Measurements from ENCODE around the gene PPP4R2.

GRCh38 chr3:73021301-73021835 lies 24.8 kb downstream of the PPP4R2 start:
- TF ChIP-seq EZH2phosphoT487 (IDR thresholded peaks at IDR 0.05; ENCODE audit: borderline replicate concordance, low read length) (no peak), CTCF (conservative IDR thresholded peaks at IDR 0.05; ENCODE audit: low read depth, low read length) (no peak), EZH2 (IDR thresholded peaks at IDR 0.05; ENCODE audit: low read length, unreplicated experiment) (no peak)

Data from PC-3 (cell line).